ENCODE measurements around the gene HTRA3. TPM values are rescaled to one million over a fixed set of nuclear protein-coding genes. Genes with fewer than 3 reads are reported as not detected.

HTRA3 gene
- total RNA-seq, 2 donors from 2014 or later = 3.2 to 4.6 TPM

GRCh38 chr4:8294775-8295174 lies 25.2 kb downstream of the HTRA3 start:
- TF ChIP-seq CTCF (conservative IDR thresholded peaks at IDR 0.05) = no peak
- Mint-ChIP-seq H3K36me3 (ENCODE audit: low read depth) (peaks cover 4% of the 10 kb centered on the region), H3K4me1 (no peaks in the 10 kb centered on the region), H3K4me3 (no peak overlapping the region), H3K27me3 (ENCODE audit: insufficient read depth) (no peaks in the 10 kb centered on the region), H3K27ac (no peak overlapping the region), H3K9me3 (no peaks in the 10 kb centered on the region)
- no peaks in the 10 kb centered on the region for H3K36me3 ChIP-seq (ENCODE audit: control insufficient read depth, insufficient read depth, low read length)
- no peak for DNase-seq
- 85 to 89% methylated on average over 2 of the region's 2 CpGs for WGBS, 2 experiments (ENCODE audit: insufficient coverage in 1 of 2, insufficient read length in 1 of 2)
- H3K9me3 ChIP-seq (ENCODE audit: control insufficient read depth, low read length) = no peaks in the 10 kb centered on the region
- no peak overlapping the region for H3K4me3 ChIP-seq (ENCODE audit: low read length)
- H3K9ac ChIP-seq (ENCODE audit: extremely low read depth, low read length, poor library complexity, severe bottlenecking) = no peak overlapping the region
- no peaks in the 10 kb centered on the region for H3K27me3 ChIP-seq (ENCODE audit: control insufficient read depth, insufficient read depth, low read length, poor library complexity, severe bottlenecking)
- H3K27ac ChIP-seq (ENCODE audit: low read depth, low read length) = no peak overlapping the region
- H3K4me1 ChIP-seq (ENCODE audit: control insufficient read depth, insufficient read depth, low read length) = no peaks in the 10 kb centered on the region

- peaks cover 3% of the 10 kb centered on the region for H3K27me3 Mint-ChIP-seq (ENCODE audit: insufficient read depth)
- peaks cover under 1% of the 10 kb centered on the region for H3K9me3 Mint-ChIP-seq
- Histone ChIP-seq H3K9ac (ENCODE audit: extremely low read depth, low read length, poor library complexity, severe bottlenecking) (no peak overlapping the region), H3K4me1 (ENCODE audit: control insufficient read depth, insufficient read depth, low read length) (no peaks in the 10 kb centered on the region), H3K27ac (ENCODE audit: low read depth, low read length) (no peak overlapping the region), H3K4me3 (ENCODE audit: low read length) (no peak overlapping the region), H3K36me3 (ENCODE audit: control insufficient read depth, insufficient read depth, low read length) (no peaks in the 10 kb centered on the region), H3K9me3 (ENCODE audit: control insufficient read depth, low read length) (no peaks in the 10 kb centered on the region), H3K27me3 (ENCODE audit: control insufficient read depth, insufficient read depth, low read length, poor library complexity, severe bottlenecking) (no peaks in the 10 kb centered on the region)
- no peaks in the 10 kb centered on the region for H3K4me1 Mint-ChIP-seq
- no peak overlapping the region for H3K27ac Mint-ChIP-seq
- no peak overlapping the region for H3K4me3 Mint-ChIP-seq
- 89 to 90% methylated on average over 5 to 6 of the region's 6 CpGs for WGBS, 2 experiments (ENCODE audit: insufficient coverage in 1 of 2, insufficient read length in 1 of 2)
- peaks cover 4% of the 10 kb centered on the region for H3K36me3 Mint-ChIP-seq (ENCODE audit: low read depth)
- TF ChIP-seq CTCF (conservative IDR thresholded peaks at IDR 0.05) = no peak
- DNase-seq = no peak
These were observed 25.9 kb downstream of the HTRA3 start for GRCh38 chr4:8295471-8295870.

- no peaks in the 10 kb centered on the region for H3K4me1 ChIP-seq (ENCODE audit: control insufficient read depth, insufficient read depth, low read length)
- H3K4me3 Mint-ChIP-seq = no peak overlapping the region
- peaks cover 3% of the 10 kb centered on the region for H3K9me3 Mint-ChIP-seq
- no peak overlapping the region for H3K4me3 ChIP-seq (ENCODE audit: low read length)
- no peaks in the 10 kb centered on the region for H3K9me3 ChIP-seq (ENCODE audit: control insufficient read depth, low read length)
- no peak overlapping the region for H3K27ac Mint-ChIP-seq
- H3K4me1 Mint-ChIP-seq = no peaks in the 10 kb centered on the region
- TF ChIP-seq CTCF (conservative IDR thresholded peaks at IDR 0.05) = no peak
- H3K27me3 Mint-ChIP-seq (ENCODE audit: insufficient read depth) = peaks cover 3% of the 10 kb centered on the region
- 77 to 83% methylated on average over 2 to 3 of the region's 3 CpGs for WGBS, 2 experiments (ENCODE audit: insufficient coverage in 1 of 2, insufficient read length in 1 of 2)
- DNase-seq = no peak
- H3K27ac ChIP-seq (ENCODE audit: low read depth, low read length) = no peak overlapping the region
- no peaks in the 10 kb centered on the region for H3K27me3 ChIP-seq (ENCODE audit: control insufficient read depth, insufficient read depth, low read length, poor library complexity, severe bottlenecking)
- H3K9ac ChIP-seq (ENCODE audit: extremely low read depth, low read length, poor library complexity, severe bottlenecking) = no peak overlapping the region
- peaks cover 4% of the 10 kb centered on the region for H3K36me3 Mint-ChIP-seq (ENCODE audit: low read depth)
- H3K36me3 ChIP-seq (ENCODE audit: control insufficient read depth, insufficient read depth, low read length) = no peaks in the 10 kb centered on the region
These were observed 26.9 kb downstream of the HTRA3 start for GRCh38 chr4:8296491-8296890.
